Type B pancreatic cell (in vitro differentiated cells): ENCODE measurements around the gene NAA20. TPM values are rescaled to one million over a fixed set of nuclear protein-coding genes. Genes with fewer than 3 reads are reported as not detected.
A peak's percentile ranks its signal among the peaks of the same experiment; 100 is the strongest.

Experiments used
- DNase-seq: peaks from one replicate; pipeline ENCODE4 v3.0.0; 2021; ENCODE audit warnings: mixed read lengths; ENCODE audit not compliant: unreplicated experiment; ENCODE audit errors: extremely low spot score
- H3K27ac Mint-ChIP-seq: 2 replicates; pipeline ENCODE4 v1.8.0; 2021; ENCODE audit warnings: mild to moderate bottlenecking, mixed read lengths
- H3K27me3 Mint-ChIP-seq: 2 replicates; pipeline ENCODE4 v1.8.0; 2021; ENCODE audit warnings: mixed read lengths
- H3K36me3 Mint-ChIP-seq: 2 replicates; pipeline ENCODE4 v1.8.0; 2021; ENCODE audit warnings: mixed read lengths
- H3K4me1 Mint-ChIP-seq: one replicate; pipeline ENCODE4 v1.8.0; 2021; ENCODE audit warnings: mixed read lengths; ENCODE audit not compliant: unreplicated experiment
- H3K4me3 Mint-ChIP-seq: 2 replicates; pipeline ENCODE4 v1.8.0; 2021; ENCODE audit warnings: mild to moderate bottlenecking, mixed read lengths
- H3K9me3 Mint-ChIP-seq: 2 replicates; pipeline ENCODE4 v1.8.0; 2021; ENCODE audit warnings: mixed read lengths
- CTCF ChIP-seq: fragments of 200-600 bp; sonication (generic); conservative IDR thresholded peaks from 2 replicates; pipeline ENCODE4 v1.5.0; 2021; ENCODE audit warnings: antibody characterized with exemption, mild to moderate bottlenecking
- long read RNA-seq: library from polyadenylated mRNA; unstranded; transcript quantifications from one replicate; pipeline ENCODE4 v2.0.0, GENCODE V29; 2020
- total RNA-seq: library from RNA; stranded (reverse); gene quantifications from 2 replicates; pipeline ENCODE4 v1.2.1, GENCODE V29; 2021; ENCODE audit warnings: low replicate concordance

The NAA20 gene
- 63.5 and 69.4 TPM in 2 replicates for total RNA-seq
- long read RNA-seq, transcript NAA20-202 (6 exons, 1,260 nt): major isoform, 147 of 167 reads
- long read RNA-seq, partial matches to known transcripts: 3 of 167 reads
- long read RNA-seq, other reads (novel, unspliced or antisense): 17 of 167 reads

GRCh38 chr20:20017001-20017843 lies at the start of gene NAA20:
Gene NAA20, plus strand, starts transcription at chr20:20017362. Its CDS starts 35 bp downstream, at chr20:20017397.
- peak within 1 kb of the TSS; percentile 89 for H3K4me3 Mint-ChIP-seq
- no peaks in the 10 kb centered on the region for H3K27me3 Mint-ChIP-seq
- TF ChIP-seq CTCF: peak; percentile 80
- H3K27ac Mint-ChIP-seq: peak within 1 kb of the TSS; percentile 91
- no peaks in the 10 kb centered on the region for H3K9me3 Mint-ChIP-seq
- H3K36me3 Mint-ChIP-seq: peaks cover 12% of the 10 kb centered on the region
- DNase-seq: peak; percentile 94
- peaks cover 54% of the 10 kb centered on the region for H3K4me1 Mint-ChIP-seq

- Mint-ChIP-seq H3K36me3 (peaks cover 25% of the 10 kb centered on the region), H3K4me3 (no peak overlapping the region), H3K9me3 (no peaks in the 10 kb centered on the region), H3K27ac (no peak overlapping the region), H3K27me3 (no peaks in the 10 kb centered on the region), H3K4me1 (peaks cover 29% of the 10 kb centered on the region)
- no peak for DNase-seq
- no peak for TF ChIP-seq CTCF
These were observed 49.7 kb upstream of the NAA20 start for GRCh38 chr20:19967445-19967844.

GRCh38 chr20:19968028-19968427 lies 49.1 kb upstream of the NAA20 start:
- TF ChIP-seq CTCF: no peak
- H3K4me3 Mint-ChIP-seq: no peak overlapping the region
- H3K36me3 Mint-ChIP-seq: peaks cover 26% of the 10 kb centered on the region
- H3K27me3 Mint-ChIP-seq: no peaks in the 10 kb centered on the region
- H3K4me1 Mint-ChIP-seq: peaks cover 29% of the 10 kb centered on the region
- H3K9me3 Mint-ChIP-seq: no peaks in the 10 kb centered on the region
- H3K27ac Mint-ChIP-seq: peak overlapping the region; percentile 16
- DNase-seq: no peak

- no peak overlapping the region for H3K4me3 Mint-ChIP-seq
- no peaks in the 10 kb centered on the region for H3K27me3 Mint-ChIP-seq
- no peak for DNase-seq
- peak overlapping the region; percentile 16 for H3K27ac Mint-ChIP-seq
- no peak for TF ChIP-seq CTCF
- H3K4me1 Mint-ChIP-seq: peaks cover 29% of the 10 kb centered on the region
- no peaks in the 10 kb centered on the region for H3K9me3 Mint-ChIP-seq
- peaks cover 27% of the 10 kb centered on the region for H3K36me3 Mint-ChIP-seq
These were observed 48.6 kb upstream of the NAA20 start for GRCh38 chr20:19968466-19969073.

- no peaks in the 10 kb centered on the region for H3K9me3 Mint-ChIP-seq
- no peak overlapping the region for H3K27ac Mint-ChIP-seq
- no peak for TF ChIP-seq CTCF
- H3K4me3 Mint-ChIP-seq: no peak overlapping the region
- no peak for DNase-seq
- no peaks in the 10 kb centered on the region for H3K27me3 Mint-ChIP-seq
- H3K4me1 Mint-ChIP-seq: peaks cover 34% of the 10 kb centered on the region
- H3K36me3 Mint-ChIP-seq: peaks cover 27% of the 10 kb centered on the region
These were observed 48.1 kb upstream of the NAA20 start for GRCh38 chr20:19969106-19969505.
